ENCODE results near the gene APOA5.
A peak's percentile ranks its signal among the peaks of the same experiment; 100 is the strongest.
"Not testable (repeated sequence)": the region's sequence is repeated elsewhere in the genome, so short reads cannot be mapped to it uniquely, and the experiment has no call there.

The APOA5 gene

DNA sequence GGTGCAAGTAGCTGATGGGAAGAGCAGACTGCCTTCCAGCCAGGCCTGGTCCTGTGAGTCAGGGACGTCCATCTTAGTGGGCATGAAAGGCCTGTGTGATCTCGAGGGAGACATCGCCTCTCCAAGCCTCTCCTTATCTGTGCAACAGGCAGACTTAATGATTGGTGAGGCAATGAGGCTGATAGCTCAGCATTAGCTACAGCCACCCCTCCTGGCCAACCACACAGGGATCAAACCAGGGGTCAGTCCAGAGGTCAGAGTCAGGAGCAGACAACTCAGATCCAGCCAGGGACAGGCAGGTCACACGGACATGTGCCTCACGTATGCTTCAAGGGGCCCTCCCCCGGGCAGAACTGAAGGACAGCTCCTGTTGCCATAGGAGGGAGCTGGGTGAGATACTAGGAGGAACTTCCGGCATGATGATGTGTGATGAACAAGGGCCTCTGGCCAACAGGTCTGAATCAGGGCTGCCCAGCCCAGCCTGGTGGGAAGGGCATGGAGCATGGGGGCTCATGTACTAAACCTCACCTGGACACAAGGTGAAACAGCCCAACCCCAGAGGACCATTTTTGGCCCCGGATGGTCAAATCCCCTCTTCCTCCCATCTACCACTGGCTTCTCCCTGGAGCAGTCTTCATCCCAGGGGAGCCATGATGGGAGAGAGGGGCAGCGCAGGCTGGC is 35.2 kb upstream of the APOA5 start:
- DNase-seq: no peak

DNA sequence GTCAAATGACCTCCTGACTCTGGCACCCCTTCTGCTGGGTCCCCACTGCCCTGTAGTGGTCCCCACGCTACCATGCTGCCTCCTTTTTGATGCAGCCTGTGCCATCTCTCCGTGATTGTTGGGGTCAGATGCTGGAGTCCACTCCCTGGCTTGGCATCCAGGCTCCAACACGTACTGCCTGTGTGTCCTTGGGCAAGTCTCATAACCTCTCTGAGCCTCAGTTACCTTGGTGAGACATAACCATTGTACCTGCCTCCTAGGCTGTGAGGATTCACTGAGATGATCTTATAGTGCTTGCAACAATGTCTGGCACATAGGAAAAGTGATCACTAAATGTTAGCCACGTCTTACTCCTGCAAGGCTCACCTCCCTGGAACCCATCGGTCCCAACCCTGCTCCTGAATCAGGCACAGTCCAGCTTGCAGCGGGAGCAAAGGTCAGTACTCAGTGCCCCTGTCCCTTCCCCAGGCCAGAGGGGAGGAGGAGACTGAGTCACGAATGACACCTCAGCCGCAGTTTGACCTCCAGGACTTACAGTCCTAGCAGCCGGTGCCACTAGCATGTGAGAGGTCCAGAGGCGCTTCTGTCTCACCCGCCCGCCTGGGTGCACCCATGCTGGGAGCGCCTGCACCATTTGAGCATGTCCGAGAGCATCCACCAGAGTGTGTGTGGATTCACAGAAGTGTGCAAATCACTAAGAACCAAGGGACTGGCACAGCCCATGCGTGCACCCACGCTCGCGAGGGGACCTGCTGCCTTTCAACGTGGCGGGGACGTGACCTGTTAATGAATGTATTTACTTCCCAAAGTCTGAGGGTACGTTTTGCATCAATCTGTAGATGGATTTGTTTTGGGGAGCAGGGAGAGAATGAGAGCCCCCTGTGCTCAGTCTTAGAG is 34.4 kb upstream of the APOA5 start:
- DNase-seq: no peak

DNA sequence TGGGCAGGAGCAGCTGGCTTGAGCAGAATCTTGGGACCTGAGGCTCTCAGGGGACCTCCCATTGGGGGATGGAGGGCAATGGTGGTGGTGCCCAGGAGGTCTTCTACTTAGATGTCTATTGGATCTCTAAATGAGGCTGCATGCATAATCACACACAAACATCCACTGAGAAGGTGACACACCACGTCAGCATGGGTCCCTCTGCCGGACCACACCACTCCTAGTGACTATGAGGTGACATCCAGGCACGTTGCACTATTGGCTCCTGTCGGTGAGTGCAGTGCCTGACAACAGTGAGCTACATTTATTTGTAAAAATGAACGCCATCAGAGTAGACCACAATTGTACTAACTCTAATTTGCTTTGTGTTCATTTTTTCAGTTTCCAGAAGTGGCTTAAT is 33.8 kb upstream of the APOA5 start:
- no peak for DNase-seq

DNA sequence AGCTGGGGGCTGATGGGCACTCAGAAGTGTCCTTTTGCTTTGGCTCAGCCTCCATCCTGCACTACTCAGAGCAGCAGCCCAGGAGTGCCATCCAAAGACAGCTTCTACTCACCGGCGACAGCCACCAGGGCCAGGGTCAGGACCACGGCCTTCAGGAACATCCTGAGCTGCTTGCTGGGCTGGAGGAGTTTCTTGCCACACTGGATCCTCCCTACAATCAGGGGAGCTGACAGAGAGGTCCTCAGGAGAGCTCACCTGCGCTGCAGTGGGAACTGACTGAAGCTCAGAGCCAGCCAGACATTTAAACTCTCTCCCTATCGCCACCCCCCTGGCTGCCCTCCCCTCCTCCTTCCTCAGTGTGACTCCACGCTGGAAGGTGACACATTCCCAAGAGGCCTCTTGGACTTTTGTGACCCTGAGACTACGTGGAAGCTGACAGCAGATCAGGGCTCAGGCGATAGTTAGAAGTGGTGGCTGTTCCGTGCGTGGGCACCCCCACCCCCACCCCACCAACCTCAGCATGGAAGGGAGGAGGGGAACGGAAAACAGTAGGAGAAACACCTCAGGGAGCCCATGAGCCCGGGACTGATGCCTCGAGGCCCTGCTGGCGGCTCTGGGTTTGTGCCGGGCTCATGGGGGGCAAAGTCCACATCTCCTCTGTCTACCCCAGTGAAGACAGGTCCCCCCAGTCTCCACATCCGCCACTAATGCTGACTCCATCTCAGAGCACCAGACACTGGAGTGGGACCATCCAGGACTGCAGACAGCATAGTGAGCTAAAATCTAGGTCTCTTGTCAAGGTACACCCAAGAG is 31.6 kb upstream of the APOA5 start, which contains the start of gene APOA4:
APOA4 (minus strand) TSS at position 274 of the 813 bp plus-strand sequence; CDS start at position 161, 113 bp downstream.
- DNase-seq: no peak

DNA sequence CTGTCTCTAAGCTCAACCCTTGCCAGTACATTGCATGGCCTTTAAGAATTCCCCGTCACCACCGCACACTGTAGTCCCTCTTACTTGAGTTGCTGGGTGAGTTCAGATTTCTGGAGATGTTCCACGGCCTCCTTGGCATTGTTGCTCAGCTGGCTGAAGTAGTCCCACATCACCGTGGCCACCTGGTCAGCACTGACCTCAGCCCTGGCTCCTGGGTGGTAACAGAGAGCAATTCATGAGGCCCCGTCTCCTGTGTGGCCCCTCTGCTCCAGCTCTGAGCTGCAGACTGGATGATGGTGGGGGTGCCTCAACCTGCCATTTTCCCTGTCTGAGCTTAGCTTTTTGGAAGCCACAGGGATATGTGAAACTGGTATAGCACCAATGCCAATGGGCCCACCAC is 30.9 kb upstream of the APOA5 start:
- DNase-seq: no peak

DNA sequence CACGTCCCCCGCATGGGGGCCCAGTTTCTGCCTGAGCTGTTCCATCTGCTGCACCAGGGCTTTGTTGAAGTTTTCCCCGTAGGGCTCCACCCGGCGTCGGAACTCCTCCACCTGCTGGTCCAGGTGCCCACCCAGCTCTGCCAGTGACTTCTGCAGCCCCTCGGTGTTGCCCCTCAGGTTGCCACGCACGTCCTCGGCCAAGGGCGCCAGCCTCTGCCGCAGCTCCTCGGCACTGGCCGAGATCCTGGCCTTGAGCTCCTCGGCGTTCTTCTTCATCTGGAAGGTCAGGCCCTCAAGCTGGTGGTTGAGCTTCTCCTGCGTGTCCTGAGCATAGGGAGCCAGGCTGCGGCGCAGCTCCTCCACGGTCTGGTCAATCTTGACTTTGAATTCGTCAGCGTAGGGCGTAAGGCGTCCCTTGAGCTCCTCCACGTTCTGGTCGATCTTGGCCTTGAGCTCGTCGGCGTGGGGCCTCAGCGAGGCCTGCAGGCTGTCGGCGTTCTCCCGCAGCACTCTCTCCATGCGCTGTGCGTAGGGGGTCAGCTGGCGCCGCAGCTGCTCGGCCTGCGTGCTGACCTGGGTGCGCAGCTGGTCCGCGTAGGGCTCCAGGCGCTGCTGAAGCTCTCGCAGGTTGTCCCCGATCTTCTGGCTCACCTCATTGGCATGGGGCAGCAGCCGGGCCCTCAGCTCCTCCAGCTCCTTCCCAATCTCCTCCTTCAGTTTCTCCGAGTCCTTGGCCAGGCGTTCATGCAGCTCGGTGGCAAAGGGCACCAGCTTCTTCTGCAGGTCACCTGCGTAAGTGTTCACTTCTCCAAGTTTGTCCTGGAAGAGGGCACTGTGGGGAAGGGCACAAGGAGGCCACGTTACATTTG is 29.6 kb upstream of the APOA5 start:
- DNase-seq: no peak

DNA sequence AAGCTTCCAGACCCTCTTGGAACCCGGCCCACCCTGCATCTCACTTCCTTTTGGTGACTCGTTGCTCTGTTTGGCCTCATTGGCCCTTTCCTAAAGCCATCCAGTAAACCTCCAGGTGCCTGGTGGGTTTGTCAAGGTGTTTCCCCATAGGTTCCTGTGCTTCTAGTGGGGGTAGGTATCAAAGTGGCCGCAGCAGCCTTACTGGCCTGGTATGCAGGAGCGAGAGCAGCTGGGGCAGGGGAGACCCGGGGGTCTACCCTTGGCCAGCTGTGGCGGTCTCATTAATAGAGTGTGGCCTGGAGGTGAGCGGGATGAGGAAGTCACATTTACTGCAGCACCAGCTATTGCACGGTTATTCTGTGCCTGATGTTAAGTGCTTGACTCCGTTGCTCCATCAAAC is 27.4 kb upstream of the APOA5 start:
- no peak for DNase-seq

DNA sequence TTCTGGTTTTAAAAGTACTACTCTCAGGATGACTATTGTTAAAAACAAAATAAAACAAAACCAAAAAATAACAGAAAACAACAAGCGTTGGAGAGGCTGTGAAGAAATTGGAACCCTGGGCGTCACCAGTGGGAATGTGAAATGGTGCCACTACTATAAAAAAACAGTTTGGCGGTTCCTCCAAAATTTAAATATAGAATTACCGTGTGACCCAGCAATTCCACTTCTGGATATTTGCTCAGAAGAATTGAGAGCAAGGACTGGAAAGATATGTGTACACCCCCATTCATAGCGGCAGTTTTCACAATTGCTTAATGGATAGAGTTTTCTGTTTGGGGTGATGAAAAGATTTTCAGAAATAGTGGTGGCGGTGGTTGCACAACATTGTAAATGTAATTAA is 22.8 kb upstream of the APOA5 start:
- no peak for DNase-seq

DNA sequence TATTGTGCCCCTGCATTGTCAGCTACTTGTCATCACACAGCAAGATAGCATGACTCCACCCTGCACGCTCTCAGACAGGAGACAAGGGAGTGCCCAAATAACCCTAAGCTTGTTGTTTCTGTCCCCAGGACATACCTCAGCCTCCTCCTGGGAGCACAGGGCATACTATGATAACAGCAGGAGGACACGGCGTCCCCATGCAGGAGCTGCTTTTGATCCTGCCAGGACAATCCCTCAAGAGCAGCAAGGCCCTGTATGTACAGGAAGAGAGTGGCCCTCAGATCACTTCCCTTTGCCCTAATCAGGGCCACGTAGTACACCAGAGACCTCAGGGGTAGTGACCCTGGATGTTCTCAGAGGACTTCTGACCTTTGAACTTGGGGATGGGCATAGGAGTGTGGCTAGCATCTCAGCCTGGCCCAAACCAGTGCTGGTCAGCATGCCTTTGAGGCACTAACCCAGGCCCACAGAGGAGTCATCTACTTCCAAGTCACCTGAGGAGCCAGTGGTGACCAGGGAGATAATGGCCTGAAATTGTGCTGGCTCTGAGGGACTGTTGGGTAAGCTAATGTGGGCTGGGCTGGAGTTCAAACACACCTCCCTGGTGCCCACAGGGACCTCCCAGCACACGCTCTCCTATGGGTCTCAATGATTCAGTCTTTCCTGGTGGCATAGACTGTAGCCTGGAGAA is 22.2 kb upstream of the APOA5 start:
- DNase-seq: no peak

DNA sequence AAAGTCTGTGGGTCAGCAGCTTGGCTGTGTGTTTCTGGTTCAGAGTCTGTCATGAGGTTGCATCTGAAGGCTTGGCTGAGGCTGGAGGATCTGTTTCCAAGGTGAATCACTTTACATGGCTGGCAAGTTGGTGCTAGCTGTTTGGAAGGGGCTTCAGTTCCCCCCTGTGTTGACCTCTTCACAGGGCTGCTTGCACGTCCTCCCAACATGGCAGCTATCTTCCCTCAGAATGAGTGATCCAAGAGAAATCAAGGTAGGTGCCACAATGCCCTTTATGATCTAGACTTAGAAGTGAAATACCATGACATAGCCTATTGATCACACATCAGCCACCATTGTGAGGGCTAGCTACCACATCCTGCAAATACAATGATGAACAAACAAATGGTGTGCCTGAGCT is 21.5 kb upstream of the APOA5 start:
- DNase-seq: no peak

DNA sequence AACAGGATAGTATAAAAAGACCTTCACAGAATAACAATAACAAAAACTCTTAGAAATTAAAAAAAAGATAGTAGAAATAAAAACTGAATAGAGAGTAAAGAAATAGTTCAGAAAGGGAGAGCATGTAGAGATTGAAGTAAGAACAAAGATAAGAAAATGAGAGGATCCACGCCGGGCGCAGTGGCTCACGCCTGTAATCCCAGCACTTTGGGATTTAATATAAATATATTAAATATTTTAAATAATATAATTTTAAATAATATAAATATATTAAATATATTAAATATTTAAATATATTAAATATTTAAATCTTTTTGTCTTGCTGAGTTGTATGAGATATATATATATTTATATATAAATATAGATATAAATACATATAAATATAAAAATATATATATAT is 20.4 kb upstream of the APOA5 start:
- DNase-seq: no peak

DNA sequence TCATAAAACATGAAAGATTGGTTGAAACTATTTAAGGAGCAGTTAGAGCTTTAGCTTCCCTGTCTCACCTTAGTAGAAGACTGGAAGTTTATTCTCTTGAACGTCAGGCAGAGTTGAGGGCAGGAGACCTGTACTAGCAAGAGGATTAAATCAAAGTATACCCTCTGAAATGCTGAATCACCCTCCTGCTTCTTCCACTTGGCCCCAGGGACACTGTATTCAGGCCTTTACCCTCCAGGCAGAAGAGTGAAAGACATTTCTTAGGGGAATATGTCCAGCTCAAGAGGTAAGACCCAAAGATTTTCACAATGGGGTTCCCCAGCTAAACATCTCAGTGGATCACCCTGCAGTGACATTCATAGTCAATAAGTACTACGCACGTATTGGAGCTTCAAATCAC is 19.5 kb upstream of the APOA5 start:
- peak; percentile 26 for DNase-seq

DNA sequence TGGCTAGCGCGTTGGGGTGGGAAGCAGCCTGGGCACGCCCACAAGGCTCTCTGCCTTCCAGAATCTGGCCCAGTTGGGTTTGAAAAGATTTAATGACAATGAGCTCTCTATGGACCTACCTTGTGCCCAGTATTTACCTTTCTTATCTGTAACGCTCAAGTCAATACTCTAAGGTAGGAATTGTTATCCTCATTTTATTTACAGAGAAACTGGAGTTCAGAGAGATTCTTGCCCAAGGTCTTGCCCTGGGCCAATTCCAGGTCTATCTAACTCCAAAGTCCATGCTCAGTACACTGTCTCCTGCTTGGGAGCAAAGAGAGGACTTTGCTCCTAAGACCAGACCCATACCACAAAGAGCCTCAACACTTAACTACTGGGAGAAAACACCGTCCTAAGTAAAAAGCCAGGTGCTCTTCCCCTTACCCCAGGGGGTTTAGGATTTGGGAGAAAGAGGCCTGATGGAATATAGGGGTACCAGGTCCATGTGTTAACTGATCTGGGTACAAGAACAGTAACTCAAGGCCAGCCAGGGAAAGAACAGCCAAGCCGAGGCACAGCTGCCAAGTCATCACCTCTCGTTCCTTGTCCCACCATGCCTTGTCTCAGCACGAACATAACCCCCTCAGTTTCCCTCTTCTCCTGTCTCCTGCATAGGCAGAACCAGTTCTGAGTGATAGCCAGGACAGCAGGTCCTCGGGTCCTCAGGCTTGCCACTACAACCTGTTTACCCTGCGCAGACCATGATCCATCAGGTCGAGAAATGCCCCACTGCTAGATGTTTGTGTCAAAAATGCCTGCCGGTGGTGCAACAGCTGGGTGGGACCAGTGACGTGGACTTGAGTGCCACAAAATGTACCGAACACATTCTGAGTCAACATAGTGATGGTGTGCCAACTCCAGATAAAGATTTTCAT is 16.8 kb upstream of the APOA5 start:
- no peak for DNase-seq

DNA sequence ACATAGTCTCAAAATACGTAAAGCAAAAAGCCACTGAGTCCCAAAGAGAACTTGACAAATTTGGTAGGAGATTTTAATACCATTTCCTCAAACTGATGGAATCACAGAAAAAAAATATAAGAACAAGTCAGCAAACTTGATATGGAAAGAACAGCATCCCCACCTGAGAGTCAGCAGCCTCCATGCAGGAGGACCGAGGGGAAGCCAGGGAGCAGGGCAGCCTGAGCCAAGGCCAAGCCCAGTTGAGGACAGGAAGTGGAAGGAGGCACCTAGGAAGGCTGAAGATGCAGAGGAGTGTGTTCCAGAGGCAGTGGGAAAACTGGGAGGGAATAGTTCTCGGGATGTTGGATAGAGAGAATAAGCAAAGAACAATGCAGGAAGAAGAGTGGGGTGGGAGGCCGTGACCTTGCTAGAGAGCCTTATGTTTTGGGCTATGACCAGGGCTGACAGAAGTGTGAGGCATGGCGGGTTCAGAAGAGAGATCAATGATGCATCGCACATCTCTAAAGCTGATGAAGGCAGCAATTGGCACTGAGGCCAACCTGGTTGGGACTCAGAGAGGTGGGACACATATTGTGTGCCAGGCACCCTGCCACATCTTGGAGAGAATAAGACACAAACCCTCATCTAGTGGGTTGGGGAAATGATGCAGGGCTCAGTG is 16.1 kb upstream of the APOA5 start:
- DNase-seq: no peak

DNA sequence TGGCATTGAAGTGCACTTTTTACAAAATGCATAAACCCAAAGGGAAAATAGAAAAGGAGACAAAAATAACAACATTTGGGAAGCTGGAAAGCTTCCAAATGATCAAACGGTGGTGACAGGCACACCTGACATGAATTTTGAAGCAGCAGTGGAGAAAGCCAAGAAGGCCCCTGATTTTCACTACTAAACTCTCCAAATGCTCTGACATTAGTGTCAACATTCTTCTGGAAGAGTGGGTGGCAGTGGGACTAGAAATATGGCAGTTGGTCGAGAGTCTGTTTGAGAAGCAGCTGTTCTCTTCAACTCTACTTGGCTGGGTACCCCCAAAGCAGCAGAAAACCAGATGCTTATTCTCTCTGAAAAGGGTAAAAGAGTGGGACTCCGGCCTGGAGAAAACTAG is 12.3 kb upstream of the APOA5 start:
- no peak for DNase-seq

DNA sequence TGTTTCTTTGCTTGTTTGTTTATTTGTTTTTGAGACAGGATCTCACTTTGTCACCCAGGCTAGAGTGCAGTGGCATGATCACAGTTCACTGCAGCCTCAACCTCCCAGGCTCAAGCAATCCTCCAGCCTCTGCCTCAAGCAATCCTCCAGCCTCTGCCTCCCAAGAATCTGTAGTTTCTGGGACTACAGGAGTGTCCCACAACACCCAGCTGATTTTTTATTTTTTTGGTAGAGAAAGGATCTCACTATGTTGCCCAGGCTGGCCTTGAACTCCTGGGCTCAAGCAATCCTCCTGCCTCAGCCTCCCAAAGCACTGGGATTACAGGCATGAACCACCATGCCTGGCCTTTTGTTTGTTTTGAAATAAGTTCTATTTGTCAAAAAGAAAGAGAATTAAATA is 10.0 kb upstream of the APOA5 start:
- DNase-seq: not testable (repeated sequence)

DNA sequence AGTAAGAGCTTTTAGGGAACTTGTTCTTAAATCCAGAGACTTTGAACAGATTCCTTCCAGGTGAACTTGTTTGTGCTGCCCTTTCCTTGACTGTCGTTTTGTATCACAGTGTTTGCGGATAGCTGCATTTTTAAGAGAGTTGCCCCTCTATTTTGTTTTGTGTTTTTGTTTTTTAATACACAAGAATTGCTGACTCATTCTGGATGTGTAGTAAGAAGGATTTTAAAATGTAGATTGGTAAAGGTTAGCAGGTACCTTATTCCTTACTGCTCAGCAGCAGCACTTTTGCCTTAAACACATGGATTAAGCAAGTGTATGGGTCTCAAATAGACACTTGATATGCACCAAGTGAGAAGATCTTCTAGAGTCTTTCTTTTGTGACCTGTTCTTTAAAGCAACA is 8.9 kb upstream of the APOA5 start:
- DNase-seq: no peak

DNA sequence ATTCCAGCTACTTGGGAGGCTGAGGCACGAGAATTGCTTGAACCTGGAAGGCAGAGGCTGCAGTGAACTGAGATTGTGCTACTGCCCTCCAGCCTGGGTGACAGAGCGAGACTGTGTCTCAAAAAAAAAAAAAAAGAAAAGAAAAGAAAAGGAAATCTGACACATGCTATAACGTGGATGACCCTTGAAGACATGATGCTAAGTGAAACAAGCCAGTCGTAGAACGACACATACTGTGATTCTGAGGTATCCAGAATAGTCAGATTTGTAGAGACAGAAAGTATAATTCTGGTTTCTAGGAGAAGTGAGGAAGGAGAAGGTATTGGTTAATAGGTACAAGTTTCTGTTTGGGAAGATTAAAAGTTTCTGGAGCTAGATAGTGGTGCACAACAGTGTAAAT is 6.7 kb upstream of the APOA5 start:
- no peak for DNase-seq

DNA sequence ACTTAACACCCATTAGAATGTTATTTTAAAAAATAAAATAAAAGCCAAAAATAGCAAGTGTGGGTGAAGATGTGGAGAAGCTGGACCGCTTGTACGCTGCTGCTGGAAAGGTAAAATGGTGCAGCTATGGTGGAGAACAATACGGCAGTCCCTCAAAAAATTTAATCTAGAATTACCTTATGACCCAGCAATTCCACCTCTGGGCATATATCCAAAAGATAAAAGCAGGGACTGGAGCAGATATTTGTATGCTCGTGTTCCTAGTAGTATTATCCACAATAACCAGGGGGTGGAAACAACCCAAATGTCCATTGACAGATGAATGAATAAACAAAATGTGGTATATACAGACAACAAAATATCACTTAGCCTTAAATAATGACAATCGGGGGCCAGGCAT is 6.1 kb upstream of the APOA5 start:
- DNase-seq: no peak

DNA sequence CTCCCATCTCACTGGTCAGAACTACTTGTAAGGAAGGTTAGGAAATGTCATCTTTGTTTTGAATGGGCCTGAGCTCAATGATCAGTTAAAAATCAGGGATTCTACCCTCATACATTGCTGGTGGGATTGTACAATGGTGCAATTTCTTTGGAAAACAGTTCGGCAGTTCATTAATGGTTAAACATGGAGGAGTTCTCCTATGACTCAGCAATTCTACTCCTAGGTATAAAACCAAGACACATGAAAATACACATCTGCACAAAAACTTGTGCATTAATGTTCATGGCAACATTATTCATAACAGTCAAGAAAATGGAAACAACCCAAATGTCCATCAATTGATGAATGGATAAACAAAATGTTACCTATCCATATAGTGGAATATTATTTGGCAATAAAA is 4.9 kb upstream of the APOA5 start:
- DNase-seq: no peak

Measured in OCI-M1 (cell line).